GM18517 (cell line): ENCODE measurements around the gene INPP5D.
"Not testable (repeated sequence)": the region's sequence is repeated elsewhere in the genome, so short reads cannot be mapped to it uniquely, and the experiment has no call there.

Experiments
- ATAC-seq: cut with Tn5 transposase; IDR thresholded peaks from one replicate; pipeline ENCODE4 v1.9.1; 2021; ENCODE audit warnings: mild to moderate bottlenecking, moderate library complexity; ENCODE audit not compliant: unreplicated experiment

The INPP5D gene

DNA sequence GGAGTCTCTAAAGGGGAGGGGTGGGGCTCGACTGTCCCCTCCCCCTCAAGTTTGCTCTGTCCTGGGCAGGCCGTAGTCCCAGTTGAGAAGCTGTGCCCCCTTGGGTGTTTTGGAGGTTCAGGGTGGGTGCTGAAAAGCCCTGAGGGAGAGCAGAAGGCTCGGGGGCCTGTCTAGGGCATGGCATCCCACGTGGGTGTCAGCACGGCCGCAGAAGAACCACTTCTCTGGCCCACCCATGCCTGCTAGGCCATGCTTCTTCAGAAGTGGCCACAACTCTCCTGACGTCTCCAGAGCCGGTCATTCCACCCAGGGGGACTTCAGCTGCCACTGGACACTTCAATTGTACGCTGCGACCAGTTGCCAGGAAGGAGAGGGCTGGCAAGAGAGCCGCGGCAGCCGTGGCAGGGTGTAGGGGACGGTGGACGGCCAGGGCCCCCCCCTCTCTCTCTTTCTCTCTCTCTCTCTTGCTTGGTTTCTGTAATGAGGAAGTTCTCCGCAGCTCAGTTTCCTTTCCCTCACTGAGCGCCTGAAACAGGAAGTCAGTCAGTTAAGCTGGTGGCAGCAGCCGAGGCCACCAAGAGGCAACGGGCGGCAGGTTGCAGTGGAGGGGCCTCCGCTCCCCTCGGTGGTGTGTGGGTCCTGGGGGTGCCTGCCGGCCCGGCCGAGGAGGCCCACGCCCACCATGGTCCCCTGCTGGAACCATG is at the start of gene INPP5D:
Gene INPP5D (plus strand): TSS at position 546 of the 704 bp plus-strand sequence. CDS start 137 bp downstream, at position 683.
- ATAC-seq, result peak; percentile 58

- no peak for ATAC-seq
These were observed 49.4 kb upstream of the INPP5D start for GRCh38 chr2:233010569-233011267.

GRCh38 chr2:233011268-233011650 is 48.9 kb upstream of the INPP5D start:
- no peak for ATAC-seq

DNA sequence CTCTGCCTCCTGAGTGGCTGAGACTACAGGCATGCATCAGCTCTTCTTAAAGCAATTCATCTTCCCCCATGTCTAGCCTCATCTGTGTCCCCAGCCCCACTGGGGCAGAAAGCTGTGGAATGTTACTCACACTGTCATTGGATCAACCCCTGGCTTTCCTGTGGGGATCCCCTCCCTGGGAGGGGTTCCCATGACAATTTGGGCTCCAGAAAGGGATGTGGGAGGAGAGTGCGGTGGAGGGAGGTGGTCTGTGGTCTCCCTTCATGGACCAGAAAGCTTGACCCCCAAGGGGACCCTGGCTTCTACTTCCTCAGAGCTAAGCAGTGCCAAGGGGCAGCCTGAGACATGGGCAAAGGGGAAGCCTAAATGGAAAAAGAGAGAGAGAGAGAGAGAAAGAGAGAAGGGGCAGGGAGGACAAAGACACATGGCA is 48.4 kb upstream of the INPP5D start:
- ATAC-seq, result no peak

GRCh38 chr2:233012301-233012971 is 47.7 kb upstream of the INPP5D start:
- no peak for ATAC-seq

DNA sequence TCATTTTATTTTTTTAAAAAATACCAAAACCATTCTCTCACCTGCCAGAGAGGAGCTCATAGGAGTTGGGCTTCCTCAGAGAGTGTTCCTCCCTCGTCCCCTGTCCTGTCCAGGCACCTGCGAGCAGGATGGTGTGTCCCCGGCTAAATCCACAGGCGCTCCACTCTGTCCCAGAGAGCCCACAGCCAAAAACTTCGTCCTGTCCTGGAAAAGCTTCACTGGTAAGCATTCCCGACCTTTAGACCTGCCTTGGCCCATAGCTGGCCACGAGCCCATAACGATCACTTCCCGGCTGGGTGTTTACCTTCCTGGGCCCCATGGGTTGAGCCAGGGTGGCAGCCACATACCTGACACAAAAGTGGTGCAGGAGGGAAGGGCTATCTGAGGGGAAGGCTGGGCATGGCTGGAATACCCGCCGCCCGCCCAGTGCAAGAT is 47.1 kb upstream of the INPP5D start, which contains the start of gene NGEF:
Gene NGEF (minus strand): TSS at position 230 of the 435 bp plus-strand sequence. CDS start 38,366 bp downstream, outside the sequence.
- no peak for ATAC-seq

DNA sequence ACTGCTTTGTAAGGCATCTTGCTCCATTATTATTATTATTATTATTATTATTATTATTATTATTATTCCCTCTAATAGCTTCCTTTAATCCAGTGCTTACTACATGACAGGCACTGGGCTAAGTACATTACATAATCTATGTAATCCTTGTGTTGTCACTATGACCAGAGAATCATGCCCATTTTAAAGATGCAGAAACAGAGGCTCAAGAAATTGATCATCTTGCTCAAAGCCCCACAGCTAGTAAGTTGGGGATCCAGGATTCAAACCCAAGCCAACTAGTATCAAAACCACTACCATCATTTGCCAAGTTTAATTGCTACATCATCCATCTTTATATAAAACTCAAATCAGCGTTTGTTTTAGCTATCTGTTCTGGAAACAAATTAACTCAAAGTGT is 46.5 kb upstream of the INPP5D start:
- no peak for ATAC-seq

DNA sequence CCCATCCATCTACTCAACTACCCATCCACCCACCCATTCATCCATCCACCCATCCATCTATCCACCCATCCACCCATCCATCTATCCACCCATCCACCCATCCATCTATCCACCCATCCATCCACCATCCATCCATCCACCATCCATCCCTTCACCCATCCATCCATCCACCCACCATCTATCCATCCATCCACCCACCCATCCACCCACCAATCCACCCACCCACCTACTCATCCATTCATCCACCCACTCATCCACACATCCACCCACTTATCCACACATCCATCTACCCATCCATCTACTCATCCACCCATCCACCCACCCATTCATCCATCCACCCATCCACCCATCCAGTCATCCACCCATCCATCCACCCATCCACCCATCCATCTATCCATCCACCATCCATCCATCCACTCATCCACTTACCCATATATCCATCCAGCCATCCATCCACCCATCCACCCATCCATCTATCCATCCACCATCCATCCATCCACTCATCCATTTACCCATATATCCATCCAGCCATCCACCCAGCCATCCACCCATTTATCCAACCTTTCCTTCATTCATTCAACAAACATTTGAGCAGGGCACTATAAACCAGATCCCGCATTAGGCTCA is 45.0 kb upstream of the INPP5D start:
- ATAC-seq, result no peak

GRCh38 chr2:233017947-233018346 is 42.2 kb upstream of the INPP5D start:
- ATAC-seq, result no peak

GRCh38 chr2:233019610-233020009 is 40.5 kb upstream of the INPP5D start:
- not testable (repeated sequence) for ATAC-seq

- ATAC-seq, result no peak
These were observed 39.7 kb upstream of the INPP5D start for GRCh38 chr2:233020454-233020853.

GRCh38 chr2:233021771-233022170 is 38.4 kb upstream of the INPP5D start:
- no peak for ATAC-seq

GRCh38 chr2:233022561-233022960 is 37.6 kb upstream of the INPP5D start:
- no peak for ATAC-seq

- ATAC-seq, result no peak
These were observed 37.0 kb upstream of the INPP5D start for GRCh38 chr2:233023007-233023760.

DNA sequence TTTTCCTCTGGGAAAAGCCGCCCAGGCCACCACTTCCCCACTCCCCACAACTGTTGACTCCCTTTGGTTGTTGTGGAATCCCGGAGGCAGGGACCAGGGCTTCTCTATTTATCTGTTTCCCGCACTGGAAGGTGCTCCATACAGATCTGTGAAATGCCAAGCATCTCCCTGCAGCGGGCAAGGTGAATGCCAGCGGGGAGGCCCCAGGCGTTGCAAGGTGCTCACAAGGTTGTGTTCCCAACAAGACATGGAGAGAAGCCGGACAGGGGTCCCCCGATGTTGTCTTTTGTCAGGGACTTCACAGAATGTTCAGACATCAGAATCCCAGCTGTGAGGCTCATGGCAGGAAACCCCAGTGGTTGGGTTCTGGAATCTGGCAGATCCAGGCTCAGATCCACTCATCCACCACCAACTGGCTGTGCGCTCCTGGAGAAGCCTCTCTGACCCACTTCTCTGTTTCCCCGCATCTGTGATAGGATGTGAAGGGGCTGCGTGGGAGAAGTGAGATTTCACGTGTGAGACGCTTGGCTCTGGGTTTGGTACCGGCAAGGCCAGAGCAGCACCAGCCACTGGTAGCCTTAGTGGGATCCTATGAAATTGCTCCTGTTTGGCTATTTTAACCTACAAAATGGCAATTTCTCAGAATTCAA is 36.3 kb upstream of the INPP5D start:
- ATAC-seq, result no peak

- ATAC-seq, result no peak
These were observed 34.4 kb upstream of the INPP5D start for GRCh38 chr2:233025706-233026105.

GRCh38 chr2:233026198-233026813 is 33.8 kb upstream of the INPP5D start:
- ATAC-seq, result no peak

GRCh38 chr2:233029321-233029720 is 30.8 kb upstream of the INPP5D start:
- ATAC-seq, result no peak
